HG03025 (cell line): ENCODE measurements around the gene MPO.

Source experiments
- ATAC-seq: cut with Tn5 transposase; IDR thresholded peaks from one replicate; pipeline ENCODE4 v1.9.1; 2021; ENCODE audit warnings: mild to moderate bottlenecking, moderate library complexity; ENCODE audit not compliant: unreplicated experiment, low FRiP score

MPO gene, protein sequence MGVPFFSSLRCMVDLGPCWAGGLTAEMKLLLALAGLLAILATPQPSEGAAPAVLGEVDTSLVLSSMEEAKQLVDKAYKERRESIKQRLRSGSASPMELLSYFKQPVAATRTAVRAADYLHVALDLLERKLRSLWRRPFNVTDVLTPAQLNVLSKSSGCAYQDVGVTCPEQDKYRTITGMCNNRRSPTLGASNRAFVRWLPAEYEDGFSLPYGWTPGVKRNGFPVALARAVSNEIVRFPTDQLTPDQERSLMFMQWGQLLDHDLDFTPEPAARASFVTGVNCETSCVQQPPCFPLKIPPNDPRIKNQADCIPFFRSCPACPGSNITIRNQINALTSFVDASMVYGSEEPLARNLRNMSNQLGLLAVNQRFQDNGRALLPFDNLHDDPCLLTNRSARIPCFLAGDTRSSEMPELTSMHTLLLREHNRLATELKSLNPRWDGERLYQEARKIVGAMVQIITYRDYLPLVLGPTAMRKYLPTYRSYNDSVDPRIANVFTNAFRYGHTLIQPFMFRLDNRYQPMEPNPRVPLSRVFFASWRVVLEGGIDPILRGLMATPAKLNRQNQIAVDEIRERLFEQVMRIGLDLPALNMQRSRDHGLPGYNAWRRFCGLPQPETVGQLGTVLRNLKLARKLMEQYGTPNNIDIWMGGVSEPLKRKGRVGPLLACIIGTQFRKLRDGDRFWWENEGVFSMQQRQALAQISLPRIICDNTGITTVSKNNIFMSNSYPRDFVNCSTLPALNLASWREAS

DNA sequence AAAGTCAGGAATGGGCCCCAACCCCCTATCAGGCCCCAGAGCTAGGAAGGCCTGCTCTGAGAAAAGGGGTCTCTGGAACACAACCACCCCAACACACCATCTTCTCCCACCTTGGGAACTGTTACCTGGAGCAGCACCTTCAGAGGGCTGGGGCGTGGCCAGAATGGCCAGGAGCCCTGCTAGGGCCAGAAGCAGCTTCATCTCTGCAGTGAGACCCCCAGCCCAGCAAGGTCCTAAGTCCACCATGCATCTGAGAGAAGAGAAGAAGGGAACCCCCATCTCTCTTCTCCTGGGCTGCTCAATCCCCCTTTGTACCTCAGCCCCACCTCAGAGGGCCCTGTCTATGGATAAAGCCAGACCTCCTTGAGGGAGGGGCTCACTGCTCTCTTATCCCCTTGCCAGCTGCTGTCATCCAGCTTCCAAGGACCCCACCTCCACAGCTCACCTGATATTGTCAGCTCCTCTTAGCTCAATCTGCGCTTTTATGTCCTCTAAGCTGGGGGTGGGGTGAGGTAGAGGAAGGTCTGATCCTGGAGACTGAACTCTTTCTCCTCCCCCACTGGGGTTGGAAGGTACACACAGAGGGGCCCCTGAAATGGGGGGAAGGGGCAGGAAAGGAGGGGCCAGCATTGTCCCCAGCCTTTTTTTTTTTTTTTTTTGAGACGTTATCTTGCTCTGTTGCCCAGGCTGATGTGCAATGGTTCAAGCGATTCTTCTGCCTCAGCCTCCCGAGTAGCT lies at the start of gene MPO:
Gene MPO, minus strand, starts transcription at position 456 of the 738 bp plus-strand sequence. Its CDS starts 177 bp downstream, at position 279.
- no peak for ATAC-seq

DNA sequence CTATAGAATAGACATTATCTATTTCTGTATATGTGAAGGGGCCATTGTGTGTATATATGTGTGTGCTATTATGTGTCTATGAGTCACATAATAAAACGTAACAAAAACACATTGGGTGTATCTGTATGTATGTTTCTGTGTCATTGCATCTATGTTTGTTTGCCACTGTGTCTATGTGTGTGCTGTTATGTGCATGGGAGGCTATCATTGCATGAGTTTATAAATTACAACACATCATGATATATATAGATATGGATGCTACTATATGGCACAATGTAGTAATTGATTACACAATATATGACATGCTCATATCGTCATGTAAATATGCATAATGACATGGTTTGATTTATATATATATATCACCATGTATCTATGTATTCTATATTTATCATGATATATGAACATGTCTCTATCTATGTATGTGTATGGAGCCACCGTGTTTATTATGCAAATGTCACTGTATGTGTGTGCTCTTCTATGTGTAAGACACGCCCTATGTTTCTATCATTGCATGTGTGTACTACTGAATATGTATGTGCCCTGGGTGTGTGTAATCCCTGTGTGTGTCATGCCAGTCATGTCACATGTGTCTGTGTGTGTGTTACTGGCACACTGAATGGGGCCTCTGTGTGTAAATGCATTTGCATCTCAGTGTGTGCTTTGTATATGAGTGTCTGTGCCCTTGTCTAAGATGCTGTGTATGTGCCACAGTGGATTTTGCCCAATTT lies 49.2 kb upstream of the MPO start:
- ATAC-seq = peak; percentile 16

DNA sequence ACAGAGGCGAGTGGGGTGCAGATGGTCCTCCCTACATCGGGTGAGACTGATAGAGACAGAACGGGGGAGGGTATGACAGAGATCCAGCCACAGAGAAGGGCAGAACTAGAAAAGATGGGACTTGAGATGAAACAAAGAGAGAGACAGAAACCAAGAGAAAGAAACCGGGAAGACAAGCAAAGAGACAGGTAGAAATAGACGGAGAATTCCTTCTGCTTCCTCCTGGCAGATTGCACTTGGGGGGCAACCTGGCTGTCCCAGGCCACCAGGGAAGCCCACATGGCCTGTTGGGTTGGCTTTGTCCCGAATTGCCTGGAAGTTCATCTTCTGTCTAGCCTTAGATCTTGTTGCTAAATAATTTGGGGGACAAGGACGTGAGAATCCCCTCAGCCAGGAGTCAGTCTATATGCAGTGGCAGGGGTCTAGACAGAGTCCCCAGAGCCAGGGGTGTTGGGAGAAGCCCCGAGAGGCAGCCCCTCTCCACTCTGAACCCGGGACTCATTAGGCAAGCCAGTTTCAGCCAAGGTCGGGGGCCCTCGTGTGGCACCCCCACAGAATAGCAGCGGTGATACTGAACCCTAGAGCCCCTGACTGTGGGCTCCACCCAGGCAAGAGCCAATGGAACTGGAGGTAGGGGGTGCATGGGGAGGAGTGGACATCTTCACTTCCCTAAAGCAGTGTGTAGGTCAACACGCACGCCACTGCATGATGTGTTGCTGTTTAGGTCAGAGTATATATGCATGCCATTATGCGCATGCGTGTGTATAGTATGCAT lies 48.5 kb upstream of the MPO start:
- peak; percentile 26 for ATAC-seq

DNA sequence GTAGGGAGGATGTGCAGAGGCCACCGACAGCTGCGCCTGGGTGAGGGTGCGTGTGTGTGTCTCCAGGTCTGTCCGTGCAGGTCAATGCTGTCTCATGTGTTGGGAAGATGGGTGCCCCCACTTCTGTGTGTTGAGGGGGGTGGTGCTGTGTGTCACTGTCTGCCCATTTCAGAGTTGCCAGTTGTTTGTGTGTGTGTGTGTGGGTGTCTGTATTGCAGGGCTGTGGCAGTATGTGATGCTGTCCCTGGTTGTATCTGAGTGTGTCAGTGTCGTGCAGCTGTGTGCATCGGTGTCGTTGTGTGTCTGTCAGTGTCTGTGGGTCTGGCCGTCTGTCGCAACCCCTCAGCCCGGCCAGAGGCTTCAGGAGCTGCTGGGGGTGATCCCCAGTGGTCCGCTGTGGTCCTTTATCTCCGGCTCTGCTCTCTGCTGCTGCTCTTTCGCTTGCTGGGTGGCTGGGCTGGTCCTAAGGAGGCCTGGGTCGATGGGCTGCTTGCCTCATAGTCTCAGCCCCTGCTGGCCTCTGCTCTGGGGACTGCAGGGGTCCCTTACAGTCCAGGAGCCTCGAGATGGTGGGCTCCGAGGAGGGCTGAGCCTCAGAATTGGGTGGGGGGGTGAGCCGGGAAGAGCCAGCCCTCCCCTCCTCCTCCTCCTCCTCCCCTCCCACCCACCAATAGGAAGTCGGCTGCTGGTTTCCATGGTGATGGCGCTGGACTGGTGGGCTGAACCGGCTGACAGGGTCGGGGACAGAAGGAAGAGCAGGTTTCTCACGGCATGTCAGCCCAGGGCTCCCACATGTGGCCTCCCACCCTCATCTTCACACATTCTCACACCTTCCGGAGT lies 47.7 kb upstream of the MPO start, which contains the start of gene TSPOAP1:
Gene TSPOAP1, minus strand, starts transcription at position 601 of the 840 bp plus-strand sequence. CDS start 875 bp downstream, outside the sequence.
- no peak for ATAC-seq

DNA sequence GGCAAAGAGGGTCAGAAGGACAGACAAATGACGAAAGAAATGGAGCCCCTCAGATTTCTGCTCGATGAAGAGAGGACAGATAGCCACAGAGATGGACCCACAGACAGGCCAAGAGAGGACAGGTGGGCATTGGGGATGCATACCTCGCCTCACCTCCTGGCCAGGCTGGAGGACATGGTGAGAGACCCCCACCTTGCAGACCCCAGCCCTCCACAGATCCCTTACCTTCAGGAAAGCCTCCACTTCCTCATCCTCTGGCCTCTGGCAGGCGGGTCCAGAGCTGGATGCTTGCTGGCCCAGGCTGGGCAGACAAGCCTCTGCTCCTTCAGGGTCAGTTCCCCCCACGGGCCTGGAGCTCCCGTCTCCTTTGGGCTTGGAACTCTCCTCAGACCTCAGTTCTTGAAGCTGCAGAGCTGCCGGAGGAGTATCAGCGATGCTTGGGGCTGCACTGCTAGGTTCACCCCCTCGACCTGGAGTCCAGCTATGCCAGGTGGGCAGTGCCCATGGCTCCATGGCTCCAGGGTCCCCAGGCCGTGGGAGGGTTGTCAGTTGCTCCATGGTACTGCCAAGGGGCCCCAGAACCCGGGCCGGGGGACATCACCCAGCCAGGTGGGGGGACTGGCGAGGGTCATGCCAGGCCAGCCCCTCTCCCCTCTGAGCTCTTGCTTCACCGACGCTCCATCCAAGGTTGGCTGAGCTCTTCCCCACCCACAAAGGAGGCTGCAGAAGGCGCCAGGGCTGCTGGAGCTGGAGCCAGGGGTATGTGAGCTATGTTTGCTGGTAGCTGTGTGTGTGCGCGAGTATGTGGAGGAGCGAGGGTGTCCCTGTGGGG lies 46.8 kb upstream of the MPO start:
- ATAC-seq = no peak

DNA sequence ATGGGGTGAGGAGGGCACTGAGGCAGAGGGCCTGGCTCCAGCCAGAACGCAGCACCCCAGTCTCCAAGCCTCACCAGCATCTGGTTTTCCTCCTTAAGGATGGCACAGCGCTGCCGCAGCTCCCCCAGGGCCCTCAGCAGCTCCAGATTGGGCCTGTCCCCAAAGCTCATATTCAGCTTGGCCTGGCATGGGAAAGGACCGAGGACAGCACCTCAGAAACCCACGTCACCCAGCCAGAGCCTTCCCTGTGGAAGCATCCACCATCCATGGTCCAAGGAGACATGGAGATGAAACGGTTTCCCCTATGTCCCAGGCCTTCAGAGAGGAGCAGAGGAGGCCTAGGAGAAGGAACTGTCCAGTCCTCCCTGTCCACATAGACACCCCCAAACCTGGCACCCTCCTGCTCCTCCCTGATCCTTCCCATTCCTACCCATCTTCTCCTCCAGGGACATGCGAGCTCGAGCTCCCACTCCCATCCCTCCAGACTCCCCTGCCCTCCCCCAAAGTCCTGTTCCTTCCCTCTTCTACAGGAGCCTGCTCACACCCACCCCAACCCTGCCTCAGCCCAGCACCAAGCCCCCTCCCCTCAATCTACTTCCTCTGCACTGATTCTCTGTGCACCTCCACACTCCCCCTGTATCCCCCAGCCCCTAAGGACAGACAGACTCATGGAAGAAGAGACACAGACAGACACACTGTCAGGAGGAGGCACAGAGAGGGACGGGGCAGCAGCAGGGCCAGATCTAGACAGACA lies 46.1 kb upstream of the MPO start:
- no peak for ATAC-seq

DNA sequence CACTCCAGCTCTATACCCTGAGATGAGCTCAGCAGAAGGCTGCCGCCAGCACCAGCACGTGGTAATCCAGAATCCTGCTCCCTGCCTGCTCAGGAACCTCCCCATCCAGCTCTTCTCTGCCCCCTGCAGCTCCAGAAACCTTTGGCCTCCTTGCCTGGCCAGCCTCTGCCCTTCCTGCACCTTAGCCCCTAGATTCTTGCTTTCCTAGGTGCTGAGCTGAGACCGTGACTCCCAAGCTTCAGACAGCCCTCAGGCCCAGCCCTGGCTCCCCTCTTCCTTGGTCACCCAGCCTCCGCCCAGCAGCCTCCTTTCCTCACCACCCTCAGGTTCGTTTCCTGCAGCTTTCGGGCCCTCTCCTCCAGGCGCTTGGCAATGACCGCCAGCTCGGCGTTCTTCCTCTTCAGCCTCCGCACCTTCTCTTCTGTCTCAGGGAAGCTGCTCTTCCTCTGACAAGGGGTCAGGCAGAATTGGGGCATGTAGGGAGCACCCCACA lies 45.3 kb upstream of the MPO start:
- no peak for ATAC-seq

DNA sequence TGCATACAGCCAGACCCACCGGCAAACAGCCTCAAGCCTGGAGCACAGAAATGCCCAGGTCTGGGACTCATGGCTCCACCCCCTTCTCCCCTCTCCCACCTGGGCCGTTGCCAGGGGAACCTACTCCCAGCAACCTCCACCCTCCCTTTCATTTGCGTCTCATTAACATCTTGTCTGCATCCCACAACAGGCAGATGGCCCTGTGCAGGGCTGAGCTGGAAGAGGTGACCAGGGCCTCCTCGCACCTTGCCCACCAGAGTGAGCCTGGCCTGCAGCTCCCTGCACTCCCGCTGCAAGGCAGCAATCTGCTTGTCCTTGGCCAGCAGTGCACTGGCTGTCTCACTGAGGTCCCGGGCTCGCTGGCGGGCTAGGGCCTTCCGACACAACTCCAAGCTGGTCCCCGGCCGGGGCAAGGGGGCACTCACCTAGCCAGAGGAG lies 44.6 kb upstream of the MPO start:
- ATAC-seq = no peak

DNA sequence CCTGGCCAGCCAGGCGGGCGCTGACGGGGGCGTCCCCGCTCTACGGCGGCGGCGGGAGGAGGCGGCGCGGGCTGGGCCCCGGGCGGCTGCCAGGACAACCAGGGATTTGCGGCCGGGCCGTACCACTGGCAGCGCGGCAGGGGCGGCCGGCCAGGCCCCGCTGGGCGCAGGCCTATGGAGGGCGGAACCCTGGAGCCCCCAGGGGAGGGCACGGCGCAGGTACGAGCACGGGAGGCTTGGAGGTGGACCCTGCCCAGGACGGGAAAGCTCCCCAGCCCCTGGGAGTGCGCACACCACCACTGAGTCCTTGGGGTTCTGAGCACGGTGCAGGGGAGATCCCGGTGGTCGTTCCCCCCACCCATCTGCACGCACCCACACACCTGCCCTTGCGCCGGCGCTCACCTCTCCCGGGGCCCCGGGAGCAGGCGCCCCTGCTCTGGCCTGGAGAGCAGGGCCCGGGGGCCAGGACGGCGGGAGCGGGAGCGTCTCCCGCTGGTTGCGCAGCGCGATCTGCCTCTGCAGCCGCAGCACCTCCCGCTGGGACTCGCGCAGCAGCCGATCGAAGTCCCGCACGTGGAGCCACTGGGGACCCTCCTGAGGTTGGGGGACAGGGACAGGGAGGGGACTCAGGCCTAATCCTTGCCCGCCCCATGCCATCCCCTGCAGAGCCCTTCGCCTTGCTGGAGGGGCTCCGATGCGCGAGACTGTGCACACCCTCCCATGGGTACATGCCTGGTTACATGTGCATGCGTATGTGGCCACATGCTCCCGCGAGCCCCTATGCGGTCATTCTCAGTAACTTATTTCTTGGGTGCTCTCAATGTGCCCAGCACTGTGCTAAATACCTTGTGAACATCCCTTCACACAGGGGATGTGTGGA lies 43.9 kb upstream of the MPO start:
- ATAC-seq = no peak

DNA sequence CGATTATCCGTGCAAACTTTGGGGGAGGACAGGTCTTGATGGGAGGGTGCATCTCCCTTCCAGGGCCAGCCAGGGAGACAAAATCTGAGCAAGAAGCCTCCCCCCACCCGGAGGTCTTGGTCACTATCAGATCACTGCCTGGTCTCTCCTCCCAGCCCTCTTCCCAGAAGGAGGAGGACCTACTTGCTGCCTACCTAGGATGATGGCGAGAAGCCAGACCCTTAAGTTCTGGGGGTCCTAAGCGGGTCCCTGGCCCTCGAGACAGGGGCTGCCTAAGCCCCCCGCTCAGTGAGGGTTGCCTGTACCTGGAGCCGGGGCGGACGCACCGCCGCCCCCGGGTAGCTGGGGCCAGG lies 43.3 kb upstream of the MPO start:
- no peak for ATAC-seq

DNA sequence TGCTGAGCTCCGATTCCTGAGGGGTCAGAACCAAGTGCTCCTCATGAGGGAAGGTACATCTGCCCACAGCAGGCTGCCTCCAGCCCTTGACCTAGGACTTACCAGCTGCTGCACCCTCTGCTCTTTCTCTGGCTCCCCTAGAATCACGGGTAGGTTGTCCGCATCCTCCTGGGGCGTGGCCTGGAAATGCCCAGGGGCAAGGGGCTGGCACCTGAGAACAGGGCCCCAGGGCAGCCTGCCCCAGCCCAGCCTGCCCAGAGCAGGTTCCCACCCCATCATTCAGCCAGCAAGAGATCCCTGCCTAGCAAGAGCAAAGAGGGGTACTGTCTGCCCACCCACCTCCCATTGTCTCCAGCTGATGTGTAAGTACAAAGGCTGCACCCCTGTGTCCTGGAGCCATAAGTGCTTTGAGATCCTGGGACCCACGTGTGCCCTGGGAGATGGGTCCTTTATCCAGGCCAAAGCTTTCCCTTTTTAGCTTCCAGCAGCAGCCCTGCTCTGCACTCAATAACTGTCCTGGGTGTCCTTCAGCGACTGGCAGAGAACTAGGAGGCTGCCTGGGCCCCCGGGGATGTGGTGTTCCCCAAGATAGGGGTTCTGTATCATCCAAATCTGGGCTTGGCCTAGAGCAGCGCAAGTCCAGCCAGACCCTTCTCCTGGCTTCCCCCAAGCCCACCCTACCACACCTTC lies 42.8 kb upstream of the MPO start:
- ATAC-seq = no peak

DNA sequence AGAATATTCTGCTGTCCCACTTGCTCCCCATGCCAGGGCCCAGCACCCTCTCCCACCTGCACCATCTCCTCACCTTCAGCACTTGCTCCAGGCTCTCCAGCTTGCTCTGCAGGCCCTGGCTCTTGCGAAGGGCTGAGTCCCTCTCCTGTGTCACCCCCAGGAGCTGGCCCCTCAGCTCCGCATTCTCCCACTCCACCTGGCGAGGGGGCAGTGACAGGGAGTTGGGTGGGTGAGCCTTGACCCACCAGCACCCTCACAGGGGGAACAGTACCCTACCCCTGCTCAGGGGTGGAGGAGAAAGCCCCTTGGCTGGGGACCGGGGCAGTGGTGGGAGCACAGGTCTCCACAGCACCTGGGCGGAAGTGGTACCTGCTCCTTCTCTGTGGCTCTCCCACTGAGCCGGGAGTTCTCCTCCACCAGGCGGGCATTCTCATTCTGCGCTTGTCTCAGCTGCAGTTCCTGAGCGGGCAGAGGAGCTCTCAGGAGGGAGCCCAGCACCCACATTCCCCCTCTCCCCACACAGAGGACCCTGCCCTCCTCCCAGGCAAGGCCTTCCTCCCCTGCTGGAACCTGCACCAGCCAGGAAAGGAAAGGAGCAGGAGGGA lies 41.9 kb upstream of the MPO start:
- ATAC-seq = no peak

DNA sequence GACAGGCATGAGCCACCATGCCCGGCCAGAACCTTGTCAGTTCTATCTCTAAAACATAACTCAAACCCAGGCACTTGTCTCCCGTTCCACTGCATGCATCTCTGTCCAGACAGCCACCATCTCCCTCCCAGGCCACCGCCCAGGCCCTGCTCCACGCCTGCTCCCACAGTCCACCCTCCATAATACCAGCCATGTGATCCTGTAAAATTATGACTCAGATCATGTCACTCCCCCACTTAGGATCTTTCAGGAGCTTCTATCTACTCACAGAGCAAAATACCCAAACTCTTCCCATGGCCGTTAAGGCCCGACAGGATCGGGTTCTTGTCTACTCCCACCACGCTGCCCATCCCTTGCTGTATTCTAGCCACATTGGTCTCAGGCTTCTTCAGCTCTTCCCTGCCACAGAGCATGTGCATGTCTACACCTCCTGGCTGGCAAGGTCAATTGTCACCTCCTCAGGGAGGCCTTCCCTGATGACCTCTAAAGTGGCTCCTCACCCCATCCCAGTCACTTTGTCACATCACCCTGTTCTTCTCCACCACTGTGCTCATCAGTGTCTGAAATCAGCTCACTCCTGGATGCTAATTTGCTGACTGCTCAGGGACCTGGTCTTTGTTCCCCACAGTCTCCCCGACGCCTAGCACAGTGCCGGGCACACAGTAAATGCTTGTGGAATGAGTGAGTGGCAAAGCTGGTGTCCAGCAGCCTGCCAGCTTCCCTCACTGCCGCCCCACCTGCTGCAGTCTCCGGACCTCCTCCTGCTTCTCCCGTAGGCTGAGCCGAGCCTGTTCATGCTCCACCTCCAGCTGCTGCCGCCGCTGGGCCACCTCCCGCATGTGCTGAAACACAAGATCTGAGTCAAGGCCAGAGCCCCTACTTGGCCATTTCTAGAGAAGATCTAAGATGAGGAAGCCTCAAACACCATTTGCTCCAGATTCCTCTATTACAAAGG lies 41.1 kb upstream of the MPO start:
- no peak for ATAC-seq
